ENCODE measurements around the gene TLE5. TPM values are rescaled to one million over a fixed set of nuclear protein-coding genes. Genes with fewer than 3 reads are reported as not detected.

The TLE5 gene
- total RNA-seq, 6 donors from 2014 or later, result 324 to 781 (median 471) TPM

DNA sequence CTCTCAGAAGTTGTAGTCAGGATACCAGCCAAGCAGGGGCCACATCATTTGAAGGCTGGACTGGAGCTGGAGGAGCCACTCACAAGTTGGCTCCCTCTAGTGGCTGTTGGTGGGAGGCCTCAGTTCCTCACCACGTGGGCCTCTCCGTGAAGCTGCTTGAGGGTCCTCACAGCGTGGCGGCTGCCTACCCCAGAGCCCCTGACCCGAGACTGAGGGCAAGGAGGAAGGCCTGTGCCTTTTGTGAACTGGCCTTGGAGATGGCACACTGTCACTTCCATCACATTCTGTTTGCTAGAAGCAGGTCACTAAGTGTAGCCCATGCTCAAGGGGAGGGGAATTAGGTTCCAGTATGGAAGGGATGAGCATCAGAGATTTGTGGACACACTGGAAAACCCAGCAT is 46.5 kb upstream of the TLE5 start:
- Histone ChIP-seq H3K27ac (peak overlapping the region in 2 of 4 donors; percentile 44 to 45), H3K4me1 (peaks cover 33 to 53% (median 35%) of the 10 kb centered on the region in 4 donors), H3K36me3 (peaks cover 0 to 37% (median 16%) of the 10 kb centered on the region in 4 donors), H3K9me3 (no peaks in the 10 kb centered on the region), H3K4me3 (no peak overlapping the region), H3K27me3 (no peaks in the 10 kb centered on the region)
- ATAC-seq (ENCODE audit: low FRiP score in 2 of 2) (peak in 1 of 2 donors; percentile 62), DNase-seq (peak; percentile 33 to 58)
- TF ChIP-seq, protein P1, sequence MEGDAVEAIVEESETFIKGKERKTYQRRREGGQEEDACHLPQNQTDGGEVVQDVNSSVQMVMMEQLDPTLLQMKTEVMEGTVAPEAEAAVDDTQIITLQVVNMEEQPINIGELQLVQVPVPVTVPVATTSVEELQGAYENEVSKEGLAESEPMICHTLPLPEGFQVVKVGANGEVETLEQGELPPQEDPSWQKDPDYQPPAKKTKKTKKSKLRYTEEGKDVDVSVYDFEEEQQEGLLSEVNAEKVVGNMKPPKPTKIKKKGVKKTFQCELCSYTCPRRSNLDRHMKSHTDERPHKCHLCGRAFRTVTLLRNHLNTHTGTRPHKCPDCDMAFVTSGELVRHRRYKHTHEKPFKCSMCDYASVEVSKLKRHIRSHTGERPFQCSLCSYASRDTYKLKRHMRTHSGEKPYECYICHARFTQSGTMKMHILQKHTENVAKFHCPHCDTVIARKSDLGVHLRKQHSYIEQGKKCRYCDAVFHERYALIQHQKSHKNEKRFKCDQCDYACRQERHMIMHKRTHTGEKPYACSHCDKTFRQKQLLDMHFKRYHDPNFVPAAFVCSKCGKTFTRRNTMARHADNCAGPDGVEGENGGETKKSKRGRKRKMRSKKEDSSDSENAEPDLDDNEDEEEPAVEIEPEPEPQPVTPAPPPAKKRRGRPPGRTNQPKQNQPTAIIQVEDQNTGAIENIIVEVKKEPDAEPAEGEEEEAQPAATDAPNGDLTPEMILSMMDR (IDR thresholded peaks at IDR 0.05), result peak; percentile 80 to 84 (median 82)
- no peak for TF ChIP-seq POLR2A (IDR thresholded peaks at IDR 0.05)
- WGBS, 2 donors, result 31% methylated on average over 5 of the region's 5 CpGs; no CpG with 5 or more reads in 1 of the 2 donors

DNA sequence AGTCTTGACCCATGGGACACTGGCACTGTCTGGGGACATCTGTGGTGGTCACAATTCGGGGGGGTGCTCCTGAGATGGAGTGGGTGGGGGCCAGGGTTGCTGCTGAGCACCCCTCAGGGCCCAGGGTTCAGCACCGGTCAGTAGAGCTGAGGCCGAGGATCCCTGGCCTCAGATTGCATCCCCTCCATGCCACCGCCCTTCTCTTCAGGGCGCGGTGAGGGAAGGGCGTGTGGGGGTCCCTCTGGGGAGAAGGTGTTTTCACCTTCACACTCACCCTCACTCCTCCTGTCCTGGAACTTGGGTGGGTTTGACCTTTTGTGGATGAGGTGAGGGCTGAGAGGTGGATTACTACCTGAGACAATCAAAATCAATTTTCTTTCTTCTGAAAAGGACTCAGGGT is 45.4 kb upstream of the TLE5 start:
- 87 to 89% methylated on average over 6 to 7 of the region's 7 CpGs for WGBS, 2 donors
- H3K27me3 ChIP-seq, result no peaks in the 10 kb centered on the region
- H3K4me3 ChIP-seq, result no peak overlapping the region
- H3K4me1 ChIP-seq, result peaks cover 42 to 65% (median 43%) of the 10 kb centered on the region in 4 donors
- peak overlapping the region; percentile 44 to 67 (median 54) for H3K27ac ChIP-seq
- H3K36me3 ChIP-seq, result peaks cover 0 to 25% (median 8%) of the 10 kb centered on the region in 4 donors
- no peak for DNase-seq
- TF ChIP-seq POLR2AphosphoS5 (IDR thresholded peaks at IDR 0.05), result no peak
- no peak for TF ChIP-seq POLR2A (IDR thresholded peaks at IDR 0.05)
- TF ChIP-seq, protein P1 (IDR thresholded peaks at IDR 0.05), result no peak
- no peak for TF ChIP-seq EP300 (IDR thresholded peaks at IDR 0.05)
- H3K9me3 ChIP-seq, result no peaks in the 10 kb centered on the region
- no peak for ATAC-seq (ENCODE audit: low FRiP score in 2 of 2)

- no peak overlapping the region for H3K4me3 ChIP-seq
- H3K9me3 ChIP-seq, result no peaks in the 10 kb centered on the region
- TF ChIP-seq POLR2AphosphoS5 (IDR thresholded peaks at IDR 0.05) (no peak), POLR2A (IDR thresholded peaks at IDR 0.05) (no peak), EP300 (IDR thresholded peaks at IDR 0.05) (no peak)
- TF ChIP-seq, protein P1 (IDR thresholded peaks at IDR 0.05), result no peak
- H3K27me3 ChIP-seq, result no peaks in the 10 kb centered on the region
- WGBS, 2 donors, result 91 to 95% methylated on average over 10 to 17 of the region's 17 CpGs
- peak overlapping the region in 1 of 4 donors; percentile 45 for H3K27ac ChIP-seq
- no peak for DNase-seq
- H3K36me3 ChIP-seq, result peaks cover 0 to 16% (median 8%) of the 10 kb centered on the region in 4 donors
- peaks cover 48 to 75% (median 51%) of the 10 kb centered on the region in 4 donors for H3K4me1 ChIP-seq
- no peak for ATAC-seq (ENCODE audit: low FRiP score in 2 of 2)
Measured at GRCh38 chr19:3106509-3107141, 44.3 kb upstream of the TLE5 start.

GRCh38 chr19:3105641-3106508 is 43.6 kb upstream of the TLE5 start:
- TF ChIP-seq, protein P1 (IDR thresholded peaks at IDR 0.05), result no peak
- TF ChIP-seq POLR2AphosphoS5 (IDR thresholded peaks at IDR 0.05), result no peak
- TF ChIP-seq EP300 (IDR thresholded peaks at IDR 0.05), result no peak
- TF ChIP-seq POLR2A (IDR thresholded peaks at IDR 0.05), result no peak
- H3K4me1 ChIP-seq, result peaks cover 55 to 82% (median 57%) of the 10 kb centered on the region in 4 donors
- no peaks in the 10 kb centered on the region for H3K27me3 ChIP-seq
- H3K27ac ChIP-seq, result peak overlapping the region in 2 of 4 donors; percentile 0 to 3
- H3K9me3 ChIP-seq, result no peaks in the 10 kb centered on the region
- ATAC-seq (ENCODE audit: low FRiP score in 2 of 2) (no peak), DNase-seq (peak in 1 of 2 donors; percentile 74)
- peaks cover 0 to 9% (median 4%) of the 10 kb centered on the region in 4 donors for H3K36me3 ChIP-seq
- H3K4me3 ChIP-seq, result no peak overlapping the region
- 85 to 87% methylated on average over 25 to 33 of the region's 33 CpGs for WGBS, 2 donors

All from upper lobe of left lung (tissue), 6 donors.